Smooth muscle cell (in vitro differentiated cells): ENCODE measurements around the gene RMRP. TPM values are rescaled to one million over a fixed set of nuclear protein-coding genes. Genes with fewer than 3 reads are reported as not detected.
A peak's percentile ranks its signal among the peaks of the same experiment; 100 is the strongest.
"Not testable (repeated sequence)": the region's sequence is repeated elsewhere in the genome, so short reads cannot be mapped to it uniquely, and the experiment has no call there.

ENCODE experiments used
- DNase-seq: peaks from one replicate; lab custom pipeline; 2025; ENCODE audit not compliant: unreplicated experiment; lab: John Stamatoyannopoulos, UW
- H2AFZ ChIP-seq: fragments of 200-600 bp; sonication (generic); 2 replicates; pipeline ENCODE4 v1.6.0; 2016; ENCODE audit warnings: antibody characterized with exemption, low read depth, mild to moderate bottlenecking
- H3F3A ChIP-seq: fragments of 200-600 bp; sonication (generic); 2 replicates; pipeline ENCODE4 v1.6.0; 2017; ENCODE audit warnings: antibody characterized with exemption, low read depth
- H3K27ac ChIP-seq: fragments of 200-600 bp; sonication (generic); 2 replicates; pipeline ENCODE4 v1.5.1; 2016; ENCODE audit warnings: low read depth, mild to moderate bottlenecking
- H3K27me3 ChIP-seq: fragments of 200-600 bp; sonication (generic); 2 replicates; pipeline ENCODE4 v1.6.1; 2016; ENCODE audit warnings: low read depth, mild to moderate bottlenecking
- H3K36me3 ChIP-seq: fragments of 200-600 bp; sonication (generic); 2 replicates; pipeline ENCODE4 v1.5.1; 2016; ENCODE audit warnings: low read depth
- H3K4me1 ChIP-seq: fragments of 200-600 bp; sonication (generic); 2 replicates; pipeline ENCODE4 v1.5.1; 2016; ENCODE audit warnings: low read depth
- H3K4me2 ChIP-seq: fragments of 200-600 bp; sonication (generic); 2 replicates; pipeline ENCODE4 v1.6.0; 2016; ENCODE audit warnings: mild to moderate bottlenecking
- H3K4me3 ChIP-seq: fragments of 200-600 bp; sonication (generic); 2 replicates; pipeline ENCODE4 v1.5.1; 2016; ENCODE audit warnings: mild to moderate bottlenecking
- H3K79me2 ChIP-seq: fragments of 200-600 bp; sonication (generic); 2 replicates; pipeline ENCODE4 v1.6.0; 2016; ENCODE audit warnings: low read depth, mild to moderate bottlenecking
- H3K9ac ChIP-seq: fragments of 200-600 bp; sonication (generic); 2 replicates; pipeline ENCODE4 v1.6.0; 2016; ENCODE audit warnings: low read depth
- H3K9me3 ChIP-seq: fragments of 200-600 bp; sonication (generic); replicated peaks from 2 replicates; pipeline ENCODE4 v1.5.1; 2016; ENCODE audit warnings: low read depth
- H4K20me1 ChIP-seq: fragments of 200-600 bp; sonication (generic); 2 replicates; pipeline ENCODE4 v1.6.0; 2016; ENCODE audit warnings: low read depth
- WGBS: methylation state at CpG from one replicate; pipeline ENCODE4 v1.1.7; 2016; ENCODE audit warnings: low lambda C conversion rate; 5-methylcytosine and 5-hydroxymethylcytosine counted together
- polyA plus RNA-seq: library from polyadenylated mRNA; unstranded; fragments of >200 nt; fragmentation: Nextera tagmentation; extraction: Ambion mirVana; gene quantifications from 2 replicates; pipeline ENCODE4 v1.2.1, GENCODE V29; 2016
- total RNA-seq: library from RNA; depleted of rRNA; stranded (reverse); fragments of >200 nt; gene quantifications from 2 replicates; pipeline ENCODE4 v1.2.3, GENCODE V29; 2014
- TF ChIP-seq, protein P1 (sequence below): fragments of 200-600 bp; sonication (generic); IDR thresholded peaks from 2 replicates; pipeline ENCODE4 v1.5.1; 2017; ENCODE audit warnings: borderline replicate concordance, mild to moderate bottlenecking, antibody characterized with exemption; ENCODE audit not compliant: insufficient read depth, poor library complexity, severe bottlenecking

Gene RMRP
- total and polyA plus RNA-seq, 2 experiments from 2014 or later = 10,156 TPM; not detected in 1

DNA sequence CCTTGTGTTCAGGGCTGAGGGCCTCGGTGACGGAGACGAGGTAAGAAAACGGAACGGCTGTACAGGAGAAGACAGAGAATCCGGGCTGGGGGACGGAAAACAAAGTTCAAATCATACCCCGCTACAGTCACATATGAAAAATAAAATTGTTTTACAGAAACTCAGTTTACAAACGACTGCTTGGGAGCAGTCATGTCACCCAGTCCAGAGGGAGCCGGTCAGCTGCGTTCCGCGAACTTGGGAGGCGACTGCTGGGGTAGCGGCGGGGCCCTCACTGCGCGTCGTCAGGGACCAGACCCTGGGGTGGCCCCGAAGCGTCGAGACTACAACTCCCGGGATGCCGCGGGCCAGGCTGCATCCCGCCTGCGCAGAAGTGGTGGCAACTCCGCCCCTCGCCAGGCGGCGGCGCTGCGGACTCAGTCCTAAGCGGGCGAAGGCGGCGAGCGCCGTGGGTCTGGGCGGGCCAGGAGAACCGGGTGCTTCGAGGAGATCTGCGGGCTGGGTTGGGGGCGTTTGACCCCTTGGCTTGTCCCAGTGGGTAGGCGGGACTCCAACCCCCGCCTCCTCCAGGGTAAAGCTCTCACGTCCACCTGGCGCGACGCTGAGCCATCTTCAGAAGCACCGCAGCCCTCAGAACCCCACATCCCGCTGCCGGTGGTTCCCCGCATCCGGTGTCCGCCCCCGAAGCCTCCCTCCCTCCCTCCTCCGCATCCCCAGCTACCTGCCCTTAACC is 11.1 kb downstream of the RMRP start:
- Histone ChIP-seq H4K20me1 (no peaks in the 10 kb centered on the region), H3K4me1 (peaks cover 4% of the 10 kb centered on the region), H3K36me3 (no peaks in the 10 kb centered on the region), H2AFZ (peak overlapping the region; percentile 100), H3K4me2 (peak overlapping the region; percentile 97), H3K27me3 (no peaks in the 10 kb centered on the region), H3K27ac (peak overlapping the region; percentile 81), H3K79me2 (no peaks in the 10 kb centered on the region), H3F3A (no peaks in the 10 kb centered on the region), H3K9ac (peak overlapping the region; percentile 84), H3K4me3 (peak overlapping the region; percentile 88), H3K9me3 (no peaks in the 10 kb centered on the region)
- DNase-seq = peak; percentile 85
- TF ChIP-seq, protein P1, sequence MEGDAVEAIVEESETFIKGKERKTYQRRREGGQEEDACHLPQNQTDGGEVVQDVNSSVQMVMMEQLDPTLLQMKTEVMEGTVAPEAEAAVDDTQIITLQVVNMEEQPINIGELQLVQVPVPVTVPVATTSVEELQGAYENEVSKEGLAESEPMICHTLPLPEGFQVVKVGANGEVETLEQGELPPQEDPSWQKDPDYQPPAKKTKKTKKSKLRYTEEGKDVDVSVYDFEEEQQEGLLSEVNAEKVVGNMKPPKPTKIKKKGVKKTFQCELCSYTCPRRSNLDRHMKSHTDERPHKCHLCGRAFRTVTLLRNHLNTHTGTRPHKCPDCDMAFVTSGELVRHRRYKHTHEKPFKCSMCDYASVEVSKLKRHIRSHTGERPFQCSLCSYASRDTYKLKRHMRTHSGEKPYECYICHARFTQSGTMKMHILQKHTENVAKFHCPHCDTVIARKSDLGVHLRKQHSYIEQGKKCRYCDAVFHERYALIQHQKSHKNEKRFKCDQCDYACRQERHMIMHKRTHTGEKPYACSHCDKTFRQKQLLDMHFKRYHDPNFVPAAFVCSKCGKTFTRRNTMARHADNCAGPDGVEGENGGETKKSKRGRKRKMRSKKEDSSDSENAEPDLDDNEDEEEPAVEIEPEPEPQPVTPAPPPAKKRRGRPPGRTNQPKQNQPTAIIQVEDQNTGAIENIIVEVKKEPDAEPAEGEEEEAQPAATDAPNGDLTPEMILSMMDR = peak; percentile 77
- WGBS = under 1% methylated on average over 48 of the region's 58 CpGs

DNA sequence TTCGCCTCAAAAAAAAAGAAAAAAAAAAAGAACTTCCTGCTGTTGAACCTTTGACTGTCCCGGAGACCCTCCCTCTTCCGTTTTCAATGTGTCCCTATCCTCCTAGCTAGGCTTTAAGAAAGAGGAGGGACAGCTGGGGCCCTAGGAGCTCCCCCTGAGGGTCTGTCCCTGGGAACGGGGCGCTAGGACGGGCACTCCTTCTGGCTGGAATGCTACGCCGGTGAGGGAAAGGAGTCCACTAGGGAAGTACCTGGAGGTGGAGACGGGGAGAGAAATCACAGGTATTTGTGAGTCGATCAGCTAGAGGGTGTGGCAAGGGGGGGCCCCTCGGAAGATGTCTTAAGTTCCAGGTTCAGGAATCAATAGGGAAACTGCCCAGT is 11.7 kb downstream of the RMRP start:
- Histone ChIP-seq H3K79me2 (no peaks in the 10 kb centered on the region), H3K4me2 (peak overlapping the region; percentile 97), H2AFZ (peak overlapping the region; percentile 100), H3F3A (no peaks in the 10 kb centered on the region), H4K20me1 (no peaks in the 10 kb centered on the region), H3K9me3 (no peaks in the 10 kb centered on the region), H3K27me3 (no peaks in the 10 kb centered on the region), H3K4me1 (peaks cover 4% of the 10 kb centered on the region), H3K27ac (peak overlapping the region; percentile 81), H3K4me3 (peak overlapping the region; percentile 88), H3K36me3 (no peaks in the 10 kb centered on the region), H3K9ac (peak overlapping the region; percentile 84)
- DNase-seq = peak; percentile 52
- TF ChIP-seq, protein P1 = peak; percentile 33
- WGBS = 3% methylated on average over 11 of the region's 11 CpGs

DNA sequence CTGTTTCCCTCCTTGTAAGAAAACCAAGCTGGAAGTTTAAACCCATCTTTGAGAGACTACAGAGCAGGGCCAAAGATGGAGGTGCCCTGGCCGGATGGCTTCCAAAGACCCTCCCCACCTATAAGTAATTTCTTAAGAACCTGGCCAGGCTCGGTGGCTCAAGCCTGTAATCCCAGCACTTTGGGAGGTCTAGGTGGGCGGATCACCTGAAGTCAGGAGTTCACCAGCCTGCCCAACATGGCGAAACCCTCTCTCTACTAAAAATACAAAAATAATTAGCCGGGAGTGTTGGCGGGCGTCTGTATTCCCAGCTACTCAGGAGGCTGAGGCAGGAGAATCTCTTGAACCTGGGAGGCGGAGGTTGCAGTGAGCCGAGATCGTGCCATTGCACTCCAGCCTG is 12.1 kb downstream of the RMRP start:
- not testable (repeated sequence) for H3K4me1 ChIP-seq, H3K9me3 ChIP-seq, H3K36me3 ChIP-seq, H4K20me1 ChIP-seq, H3F3A ChIP-seq, DNase-seq, H3K27me3 ChIP-seq, H3K79me2 ChIP-seq
- peak overlapping the region; percentile 100 for H2AFZ ChIP-seq
- H3K4me2 ChIP-seq = peak overlapping the region; percentile 97
- H3K4me3 ChIP-seq = peak overlapping the region; percentile 88
- peak overlapping the region; percentile 84 for H3K9ac ChIP-seq
- H3K27ac ChIP-seq = peak overlapping the region; percentile 81
- WGBS = 24% methylated on average over 10 of the region's 10 CpGs

DNA sequence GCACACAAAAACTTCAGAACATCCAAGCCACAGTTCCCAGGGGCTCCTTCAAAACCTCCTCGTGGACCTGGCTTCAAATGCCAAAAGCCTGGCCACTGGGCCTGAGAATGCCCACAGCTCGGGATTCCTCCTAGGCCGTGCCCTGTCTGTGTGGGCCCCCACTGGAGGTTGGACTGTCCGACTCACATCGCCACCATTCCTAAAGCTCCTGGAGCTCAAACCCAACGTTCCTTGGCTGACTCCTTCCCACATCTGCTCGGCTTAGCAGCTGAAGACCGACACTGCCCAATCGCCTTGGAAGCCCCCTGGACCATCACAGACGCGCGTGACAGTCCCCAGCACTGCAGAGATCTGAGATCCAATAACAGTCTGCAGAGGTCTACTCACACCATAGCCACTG is 14.8 kb downstream of the RMRP start:
- 88% methylated on average over 12 of the region's 12 CpGs for WGBS
- no peaks in the 10 kb centered on the region for H3K79me2 ChIP-seq
- TF ChIP-seq, protein P1 = no peak

DNA sequence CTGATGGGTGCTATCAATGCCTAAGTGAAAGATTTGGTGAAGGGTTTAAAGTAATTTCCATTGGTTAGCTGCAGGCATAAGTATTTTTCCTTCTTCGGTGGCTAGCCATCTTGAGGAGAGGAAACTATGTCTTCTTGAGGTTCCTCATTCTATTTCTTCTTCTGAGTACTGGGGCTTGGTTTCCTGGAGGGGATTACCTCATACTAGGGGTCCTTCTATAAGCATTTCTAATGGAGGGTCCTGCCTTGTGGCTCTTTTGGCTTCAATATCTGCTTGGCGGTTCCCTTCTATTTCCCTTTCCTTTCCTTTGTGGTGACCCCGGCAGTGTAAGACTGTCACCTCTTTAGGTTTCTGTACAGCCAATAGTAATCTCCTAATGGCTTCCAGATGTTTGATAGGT is 16.3 kb downstream of the RMRP start:
- 100% methylated on average over 3 of the region's 3 CpGs for WGBS
- not testable (repeated sequence) for H3K9me3 ChIP-seq

More for the DNA sequence above, 14.8 kb downstream of the RMRP start:
- H3K27me3 ChIP-seq = no peaks in the 10 kb centered on the region
- H3K9ac ChIP-seq = no peak overlapping the region
- no peaks in the 10 kb centered on the region for H3F3A ChIP-seq
- H3K9me3 ChIP-seq = no peaks in the 10 kb centered on the region
- DNase-seq = no peak
- no peak overlapping the region for H2AFZ ChIP-seq
- no peak overlapping the region for H3K4me3 ChIP-seq
- no peak overlapping the region for H3K4me2 ChIP-seq
- peaks cover 4% of the 10 kb centered on the region for H3K4me1 ChIP-seq
- H3K27ac ChIP-seq = no peak overlapping the region
- no peaks in the 10 kb centered on the region for H3K36me3 ChIP-seq
- no peaks in the 10 kb centered on the region for H4K20me1 ChIP-seq

DNA sequence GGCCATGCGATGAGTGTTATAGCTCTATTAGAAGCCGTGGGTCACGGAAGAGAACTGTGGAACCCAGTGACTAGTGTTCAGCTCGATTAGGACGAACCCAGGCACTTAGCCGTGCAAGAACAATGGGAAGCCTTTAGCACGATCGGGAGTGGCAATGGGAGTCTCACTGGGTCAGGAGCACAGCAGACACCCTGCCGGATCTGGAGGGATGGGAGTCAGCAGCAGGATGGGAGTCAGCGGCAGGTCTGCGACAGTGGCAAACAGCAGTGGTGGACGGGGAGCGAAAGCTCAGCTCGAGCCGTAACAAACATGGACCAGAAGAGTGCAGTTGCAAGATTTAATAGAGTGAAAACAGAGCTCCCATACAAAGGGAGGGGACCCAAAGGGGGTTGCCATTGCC is 17.4 kb downstream of the RMRP start:
- DNase-seq, H3K79me2 ChIP-seq, H3K27me3 ChIP-seq, H3K4me2 ChIP-seq, H4K20me1 ChIP-seq, H3F3A ChIP-seq, H3K9ac ChIP-seq, H2AFZ ChIP-seq, H3K9me3 ChIP-seq, H3K4me1 ChIP-seq, H3K36me3 ChIP-seq, H3K27ac ChIP-seq, H3K4me3 ChIP-seq: not testable (repeated sequence)
- WGBS = 97% methylated on average over 15 of the region's 15 CpGs

More for the DNA sequence above, 16.3 kb downstream of the RMRP start:
- not testable (repeated sequence) for H3K4me1 ChIP-seq, DNase-seq, H3K9ac ChIP-seq, H3K79me2 ChIP-seq, H3K4me3 ChIP-seq, H3K4me2 ChIP-seq, H2AFZ ChIP-seq, H3K27ac ChIP-seq, H4K20me1 ChIP-seq, H3K27me3 ChIP-seq, H3K36me3 ChIP-seq, H3F3A ChIP-seq
